Measurements from ENCODE around the gene SDC1.
A peak's percentile ranks its signal among the peaks of the same experiment; 100 is the strongest.
"Not testable (repeated sequence)": the region's sequence is repeated elsewhere in the genome, so short reads cannot be mapped to it uniquely, and the experiment has no call there.

The SDC1 gene

DNA sequence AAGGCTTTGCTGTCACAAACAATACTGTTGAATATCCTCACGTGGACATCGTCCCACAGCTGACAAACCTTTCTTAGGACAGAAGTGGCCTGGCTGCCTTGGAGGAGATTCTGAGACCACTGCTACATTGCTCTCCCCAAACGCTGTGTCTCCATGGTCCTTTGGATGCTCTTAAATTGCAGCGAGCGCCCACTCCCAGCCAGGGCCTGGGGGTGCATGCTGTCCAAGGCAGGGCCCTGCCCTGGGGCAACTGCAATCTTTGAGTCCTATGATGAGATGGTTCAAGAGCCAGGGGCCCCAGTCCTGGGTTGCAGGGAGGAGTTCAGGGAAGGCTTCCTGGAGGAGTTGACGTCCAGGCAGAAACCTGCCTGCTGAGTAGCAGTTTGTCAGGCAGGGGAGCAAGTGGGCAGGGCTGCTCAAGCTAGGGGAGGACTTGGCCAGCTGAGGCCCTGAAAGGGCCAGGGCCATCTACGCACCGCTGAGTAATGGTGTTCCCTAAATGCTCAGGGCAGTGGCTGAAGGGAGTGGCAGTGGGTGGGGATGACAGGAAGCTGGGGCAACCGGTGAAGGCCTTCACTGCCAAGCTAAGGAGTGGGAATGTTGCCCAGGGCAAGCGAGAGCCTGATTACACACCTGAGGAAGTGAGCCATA lies 10.8 kb upstream of the SDC1 start:
- DNase-seq (ENCODE audit: extremely low read depth, low read depth): no peak
- no peak overlapping the region for H3K4me3 ChIP-seq (replicated peaks; ENCODE audit: low read depth, low read length)
- TF ChIP-seq, protein P1, sequence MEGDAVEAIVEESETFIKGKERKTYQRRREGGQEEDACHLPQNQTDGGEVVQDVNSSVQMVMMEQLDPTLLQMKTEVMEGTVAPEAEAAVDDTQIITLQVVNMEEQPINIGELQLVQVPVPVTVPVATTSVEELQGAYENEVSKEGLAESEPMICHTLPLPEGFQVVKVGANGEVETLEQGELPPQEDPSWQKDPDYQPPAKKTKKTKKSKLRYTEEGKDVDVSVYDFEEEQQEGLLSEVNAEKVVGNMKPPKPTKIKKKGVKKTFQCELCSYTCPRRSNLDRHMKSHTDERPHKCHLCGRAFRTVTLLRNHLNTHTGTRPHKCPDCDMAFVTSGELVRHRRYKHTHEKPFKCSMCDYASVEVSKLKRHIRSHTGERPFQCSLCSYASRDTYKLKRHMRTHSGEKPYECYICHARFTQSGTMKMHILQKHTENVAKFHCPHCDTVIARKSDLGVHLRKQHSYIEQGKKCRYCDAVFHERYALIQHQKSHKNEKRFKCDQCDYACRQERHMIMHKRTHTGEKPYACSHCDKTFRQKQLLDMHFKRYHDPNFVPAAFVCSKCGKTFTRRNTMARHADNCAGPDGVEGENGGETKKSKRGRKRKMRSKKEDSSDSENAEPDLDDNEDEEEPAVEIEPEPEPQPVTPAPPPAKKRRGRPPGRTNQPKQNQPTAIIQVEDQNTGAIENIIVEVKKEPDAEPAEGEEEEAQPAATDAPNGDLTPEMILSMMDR (IDR thresholded peaks at IDR 0.05; ENCODE audit: low read depth, low read length, missing control alignments): no peak

DNA sequence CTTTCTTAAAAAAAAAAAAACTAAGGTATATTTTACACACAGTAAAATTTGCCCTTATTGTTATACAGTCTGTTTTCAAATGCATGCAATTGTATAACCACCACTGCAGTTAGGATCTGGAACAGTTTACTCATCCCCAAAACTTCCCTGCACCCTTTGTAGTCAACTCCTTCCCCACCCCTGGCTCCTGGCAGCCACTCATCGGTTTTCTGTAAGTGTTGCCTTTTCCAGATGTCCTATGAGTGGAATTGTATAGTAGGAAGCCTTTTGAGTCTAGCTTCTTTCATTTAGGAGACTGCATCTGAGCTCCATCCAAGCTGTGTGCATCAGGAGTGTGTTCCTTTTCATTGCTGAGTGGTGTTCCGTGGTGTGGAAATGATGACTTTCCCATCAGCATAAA lies 9.7 kb upstream of the SDC1 start:
- not testable (repeated sequence) for DNase-seq (ENCODE audit: extremely low read depth, low read depth); H3K4me3 ChIP-seq (replicated peaks; ENCODE audit: low read depth, low read length)

DNA sequence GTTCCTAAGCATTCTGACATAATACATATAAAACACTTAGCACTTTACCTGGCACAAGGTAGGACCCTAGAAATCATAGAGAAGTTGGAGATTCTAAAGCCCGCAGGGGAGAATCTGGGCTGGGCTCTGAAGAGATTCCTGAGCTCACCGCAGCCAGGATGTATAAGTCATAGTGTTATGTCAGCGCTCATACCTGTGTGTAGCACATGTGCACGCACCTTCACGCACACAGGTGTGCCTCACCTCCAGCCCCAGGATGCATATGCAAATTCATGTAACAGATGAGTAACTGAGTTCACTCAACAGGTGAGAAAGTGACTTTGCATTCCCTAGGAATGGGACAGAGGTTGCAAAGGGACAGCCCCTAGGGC lies 7.9 kb upstream of the SDC1 start:
- no peak for DNase-seq (ENCODE audit: extremely low read depth, low read depth)

DNA sequence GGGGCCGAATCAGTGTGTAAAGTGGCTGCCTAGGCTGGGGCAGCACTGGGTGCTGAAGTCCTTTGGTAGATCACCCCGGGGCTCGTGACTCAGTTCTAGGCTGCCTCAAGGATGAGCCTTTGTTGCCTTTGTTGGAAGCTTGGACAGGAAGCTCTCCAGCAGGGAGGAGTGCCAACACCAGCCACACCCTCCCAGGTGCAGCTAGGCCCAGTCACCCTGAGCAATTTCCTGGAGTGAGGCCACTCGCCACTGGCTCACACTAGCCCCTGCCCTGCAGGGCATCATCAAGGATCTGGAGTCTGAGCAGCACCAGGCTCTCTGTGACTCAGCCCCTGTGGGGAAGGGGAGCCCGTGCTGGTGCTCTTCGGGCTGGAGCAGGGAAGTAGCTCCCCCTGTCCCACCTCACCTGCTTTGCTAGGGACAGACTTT lies 6.7 kb upstream of the SDC1 start:
- TF ChIP-seq, protein P1 (IDR thresholded peaks at IDR 0.05; ENCODE audit: low read depth, low read length, missing control alignments): no peak

More for the DNA sequence above, 7.9 kb upstream of the SDC1 start:
- TF ChIP-seq, protein P1 (IDR thresholded peaks at IDR 0.05; ENCODE audit: low read depth, low read length, missing control alignments): no peak
- H3K4me3 ChIP-seq (replicated peaks; ENCODE audit: low read depth, low read length): no peak overlapping the region

DNA sequence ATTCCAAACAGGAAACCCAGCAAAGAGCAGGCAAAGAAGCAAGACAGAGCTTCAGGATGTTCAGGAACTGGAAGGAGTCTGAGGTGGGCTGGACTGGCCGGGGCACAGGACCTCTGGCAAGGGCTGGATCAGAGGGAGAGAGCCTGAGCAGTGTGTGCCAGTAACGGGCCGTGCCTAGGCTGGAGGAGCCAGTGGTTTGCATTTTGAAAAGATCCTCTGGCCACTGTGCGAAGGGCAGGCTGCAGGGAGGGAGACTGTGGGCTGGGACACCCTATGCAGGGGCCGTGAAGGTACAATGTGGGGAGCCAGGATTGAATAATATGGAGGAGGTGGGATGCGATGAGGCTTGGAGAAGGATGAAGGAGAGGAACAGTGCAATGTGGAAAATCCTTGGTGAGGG lies 6.2 kb upstream of the SDC1 start:
- DNase-seq (ENCODE audit: extremely low read depth, low read depth): no peak
- TF ChIP-seq, protein P1 (IDR thresholded peaks at IDR 0.05; ENCODE audit: low read depth, low read length, missing control alignments): no peak
- H3K4me3 ChIP-seq (replicated peaks; ENCODE audit: low read depth, low read length): no peak overlapping the region

More for the DNA sequence above, 6.7 kb upstream of the SDC1 start:
- peak; percentile 49 for DNase-seq (ENCODE audit: extremely low read depth, low read depth)
- H3K4me3 ChIP-seq (replicated peaks; ENCODE audit: low read depth, low read length): no peak overlapping the region

DNA sequence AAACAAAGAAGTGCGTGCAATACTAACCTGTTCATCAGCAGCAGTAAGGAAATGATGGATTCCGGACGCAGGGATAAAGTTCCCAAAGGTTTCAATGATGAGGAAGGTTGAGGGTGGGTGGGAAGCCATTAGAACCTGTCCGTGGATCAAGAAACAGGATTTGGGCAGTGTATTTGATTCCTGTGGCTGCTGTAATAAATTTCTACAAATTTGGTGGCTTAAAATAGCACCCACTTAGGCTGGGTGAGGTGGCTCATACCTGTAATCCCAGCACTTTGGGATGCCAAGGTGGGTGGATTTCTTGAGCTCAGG lies 5.1 kb upstream of the SDC1 start:
- no peak for DNase-seq (ENCODE audit: extremely low read depth, low read depth)
- no peak overlapping the region for H3K4me3 ChIP-seq (replicated peaks; ENCODE audit: low read depth, low read length)

DNA sequence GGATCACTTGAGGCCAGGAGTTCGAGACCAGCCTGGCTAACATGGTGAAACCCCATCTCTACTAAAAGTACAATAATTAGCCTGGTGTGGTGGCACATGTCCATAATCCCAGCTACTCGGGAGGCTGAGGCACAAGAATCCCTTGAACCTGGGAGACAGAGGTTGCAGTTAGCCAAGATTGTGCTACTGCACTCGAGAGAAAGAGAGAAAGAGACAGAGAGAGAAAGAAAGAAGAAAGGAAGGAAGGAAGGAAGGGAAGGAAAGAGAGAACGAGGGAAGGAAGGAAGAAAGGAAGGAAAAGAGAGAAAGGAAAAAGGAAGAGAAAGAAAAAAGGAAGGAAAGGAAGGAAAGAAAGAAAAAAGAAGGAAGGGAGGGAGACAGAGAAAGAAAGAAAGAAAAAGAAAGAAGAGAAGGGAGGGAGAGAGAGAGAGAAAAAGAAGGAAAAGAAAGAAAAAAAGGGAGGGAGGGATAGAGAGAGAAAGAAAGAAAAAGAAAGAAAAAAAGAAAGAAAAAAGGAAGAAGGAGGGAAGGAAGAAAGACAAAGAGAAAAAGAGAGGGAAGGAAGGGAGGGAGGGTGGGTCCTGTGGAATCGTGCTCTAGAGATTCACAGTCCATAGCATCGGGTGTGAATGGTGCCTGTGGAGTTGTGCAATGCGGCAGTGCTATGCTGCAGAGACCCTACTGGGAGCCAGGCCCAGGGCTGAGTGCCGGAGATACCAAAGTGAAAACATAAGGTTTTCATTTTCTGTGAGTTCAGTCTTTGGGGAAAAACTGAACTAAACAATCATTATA lies 4.6 kb upstream of the SDC1 start:
- peak; percentile 41 for DNase-seq (ENCODE audit: extremely low read depth, low read depth)
- no peak overlapping the region for H3K4me3 ChIP-seq (replicated peaks; ENCODE audit: low read depth, low read length)
- TF ChIP-seq, protein P1 (IDR thresholded peaks at IDR 0.05; ENCODE audit: low read depth, low read length, missing control alignments): no peak

More for the DNA sequence above, 5.1 kb upstream of the SDC1 start:
- TF ChIP-seq, protein P1 (IDR thresholded peaks at IDR 0.05; ENCODE audit: low read depth, low read length, missing control alignments): no peak
